Measurements from ENCODE around the gene DDX50. TPM values are rescaled to one million over a fixed set of nuclear protein-coding genes. Genes with fewer than 3 reads are reported as not detected.
A peak's percentile ranks its signal among the peaks of the same experiment; 100 is the strongest.
"Not testable (repeated sequence)": the region's sequence is repeated elsewhere in the genome, so short reads cannot be mapped to it uniquely, and the experiment has no call there.

Gene DDX50
- total and polyA plus RNA-seq, 7 donors, result 18.6 to 27.5 (median 22.6) TPM

- ATAC-seq, result no peak
- H3K27me3 ChIP-seq (ENCODE audit: insufficient read depth in 3 of 3, low read length in 2 of 3), result no peaks in the 10 kb centered on the region
- no peaks in the 10 kb centered on the region for H3K9me3 ChIP-seq
- no peak for TF ChIP-seq CTCF (IDR thresholded peaks at IDR 0.05)
- H3K4me3 ChIP-seq, result no peak overlapping the region
- no peak for DNase-seq
- peaks cover 0 to 75% of the 10 kb centered on the region in 2 donors for H3K36me3 ChIP-seq (ENCODE audit: insufficient read depth in 1 of 2, low read depth in 1 of 2)
- WGBS, 3 donors, result 94 to 98% (median 97%) methylated on average over 4 of the region's 4 CpGs
- H3K4me1 ChIP-seq, result no peaks in the 10 kb centered on the region
- intact Hi-C loops (cut with DNase I), result no loop called here
- H3K27ac ChIP-seq, result no peak overlapping the region
Observed at GRCh38 chr10:68925489-68925888, 24.4 kb downstream of the DDX50 start.

GRCh38 chr10:68929157-68929556 is 28.0 kb downstream of the DDX50 start:
- H3K9me3 ChIP-seq; H3K4me3 ChIP-seq; ATAC-seq; H3K4me1 ChIP-seq; H3K27ac ChIP-seq; H3K27me3 ChIP-seq (ENCODE audit: insufficient read depth in 3 of 3, low read length in 2 of 3); DNase-seq; intact Hi-C loops (cut with DNase I): not testable (repeated sequence)
- H3K36me3 ChIP-seq (ENCODE audit: insufficient read depth in 1 of 2, low read depth in 1 of 2), result peaks cover 0 to 68% of the 10 kb centered on the region in 2 donors
- 97 to 100% (median 98%) methylated on average over 2 of the region's 2 CpGs for WGBS, 3 donors

GRCh38 chr10:68929888-68930287 is 28.8 kb downstream of the DDX50 start:
- H3K36me3 ChIP-seq (ENCODE audit: insufficient read depth in 1 of 2, low read depth in 1 of 2), result peaks cover 0 to 73% of the 10 kb centered on the region in 2 donors
- H3K4me3 ChIP-seq; ATAC-seq; H3K4me1 ChIP-seq; intact Hi-C loops (cut with DNase I); H3K9me3 ChIP-seq; DNase-seq; H3K27ac ChIP-seq; H3K27me3 ChIP-seq (ENCODE audit: insufficient read depth in 3 of 3, low read length in 2 of 3): not testable (repeated sequence)
- 95 to 97% (median 97%) methylated on average over 8 of the region's 8 CpGs for WGBS, 3 donors

GRCh38 chr10:68932860-68933259 is 31.7 kb downstream of the DDX50 start:
- 80 to 100% (median 95%) methylated on average over 3 of the region's 3 CpGs for WGBS, 3 donors
- peaks cover under 1 to 80% of the 10 kb centered on the region in 2 donors for H3K36me3 ChIP-seq (ENCODE audit: insufficient read depth in 1 of 2, low read depth in 1 of 2)
- DNase-seq; ATAC-seq; H3K27me3 ChIP-seq (ENCODE audit: insufficient read depth in 3 of 3, low read length in 2 of 3); H3K9me3 ChIP-seq; H3K27ac ChIP-seq; intact Hi-C loops (cut with DNase I); H3K4me1 ChIP-seq; H3K4me3 ChIP-seq: not testable (repeated sequence)

- DNase-seq, result no peak
- TF ChIP-seq CTCF (IDR thresholded peaks at IDR 0.05), result no peak
- H3K36me3 ChIP-seq (ENCODE audit: insufficient read depth in 1 of 2, low read depth in 1 of 2), result peaks cover 7 to 86% of the 10 kb centered on the region in 2 donors
- no peaks in the 10 kb centered on the region for H3K27me3 ChIP-seq (ENCODE audit: insufficient read depth in 3 of 3, low read length in 2 of 3)
- ATAC-seq, result no peak
- intact Hi-C loops (cut with DNase I), result no loop called here
- H3K4me1 ChIP-seq, result no peaks in the 10 kb centered on the region
- no peaks in the 10 kb centered on the region for H3K9me3 ChIP-seq
- H3K4me3 ChIP-seq, result no peak overlapping the region
- no peak overlapping the region for H3K27ac ChIP-seq
Observed at GRCh38 chr10:68934994-68935393, 33.9 kb downstream of the DDX50 start.

GRCh38 chr10:68938117-68938516 is 37.0 kb downstream of the DDX50 start:
- intact Hi-C loops (cut with DNase I), result no loop called here
- TF ChIP-seq CTCF (IDR thresholded peaks at IDR 0.05), result no peak
- H3K27ac ChIP-seq, result no peak overlapping the region
- H3K27me3 ChIP-seq (ENCODE audit: insufficient read depth in 3 of 3, low read length in 2 of 3), result no peaks in the 10 kb centered on the region
- ATAC-seq, result peak in 2 of 4 donors; percentile 53 to 65
- 56 to 63% (median 60%) methylated on average over 2 of the region's 2 CpGs for WGBS, 3 donors
- H3K4me3 ChIP-seq, result no peak overlapping the region
- peaks cover 10 to 90% of the 10 kb centered on the region in 2 donors for H3K36me3 ChIP-seq (ENCODE audit: insufficient read depth in 1 of 2, low read depth in 1 of 2)
- peaks cover 6% of the 10 kb centered on the region for H3K4me1 ChIP-seq
- DNase-seq, result no peak
- H3K9me3 ChIP-seq, result no peaks in the 10 kb centered on the region

Measured in psoas muscle (tissue), 8 donors.